Body of pancreas (tissue), 4 donors: ENCODE data around the gene ITIH3. TPM values are rescaled to one million over a fixed set of nuclear protein-coding genes. Genes with fewer than 3 reads are reported as not detected.

ENCODE experiments used
- ATAC-seq: fragments of 150-250 bp; one replicate; pipeline ENCODE4 v1.9.1; 2016
- DNase-seq, 4 donors: peaks; one replicate each; pipeline ENCODE4 v3.0.0-alpha.2; 2019
- H3K27ac ChIP-seq, 4 donors: fragments of 200-600 bp; sonication (generic); 1 replicate in 3 of 4; 2 replicates in 1 of 4; pipeline versions ENCODE4 v1.5.1 to v1.6.1; 2016 to 2019; ENCODE audit warnings: mild to moderate bottlenecking in 1 of 4, mixed read lengths in 1 of 4, moderate library complexity in 1 of 4
- H3K27me3 ChIP-seq, 2 donors: fragments of 200-600 bp; sonication (generic); one replicate each; pipeline ENCODE4 v1.6.0; 2016; ENCODE audit warnings: mild to moderate bottlenecking in 1 of 2
- H3K36me3 ChIP-seq, 2 donors: fragments of 200-600 bp; sonication (generic); replicated peaks in 1 of 2; 2 replicates each; pipeline ENCODE4 v1.5.1; 2016; ENCODE audit warnings: low read depth in 2 of 2; ENCODE audit not compliant: insufficient read depth in 1 of 2
- H3K4me1 ChIP-seq: fragments of 200-600 bp; sonication (generic); one replicate; pipeline ENCODE4 v1.6.0; 2016
- H3K4me3 ChIP-seq, 2 donors: fragments of 200-600 bp; sonication (generic); 1 replicate in 1 of 2; 2 replicates in 1 of 2; pipeline ENCODE4 v1.5.1; 2016 to 2019
- H3K9me3 ChIP-seq, 3 donors: fragments of 200-600 bp; sonication (generic); 1 replicate in 2 of 3; 2 replicates in 1 of 3; pipeline ENCODE4 v1.5.1; 2016
- POLR2A ChIP-seq, 3 donors: fragments of 450-650 bp; IDR thresholded peaks; one replicate each; pipeline ENCODE4 v1.6.1; 2016; ENCODE audit warnings: antibody characterized with exemption in 3 of 3, mild to moderate bottlenecking in 2 of 3
- WGBS, 2 donors: methylation state at CpG; one replicate each; pipeline ENCODE4 v1.1.5; 2017; 5-methylcytosine and 5-hydroxymethylcytosine counted together
- intact Hi-C: fragments of 100-400 bp; cut with DNase I; formaldehyde crosslinking; loops from one replicate; pipeline ENCODE4 v1.15.1; 2023
- total RNA-seq, 2 donors: library from RNA; depleted of rRNA; stranded (reverse); fragments of >200 nt; gene quantifications; one replicate each; pipeline ENCODE4 v1.1.0, GENCODE V29; 2016
- TF ChIP-seq, protein P1 (sequence below), 7 experiments: fragments of 450-650 bp in 4 of 7; fragments of 200-600 bp in 3 of 7; sonication (generic) in 3 of 7; IDR thresholded peaks; one replicate each; pipeline ENCODE4 v1.5.1; 2016 to 2019; ENCODE audit warnings: antibody characterized with exemption in 7 of 7

ITIH3 gene
- total RNA-seq, 2 donors from 2014 or later, result 1.6 TPM; not detected in 1

DNA sequence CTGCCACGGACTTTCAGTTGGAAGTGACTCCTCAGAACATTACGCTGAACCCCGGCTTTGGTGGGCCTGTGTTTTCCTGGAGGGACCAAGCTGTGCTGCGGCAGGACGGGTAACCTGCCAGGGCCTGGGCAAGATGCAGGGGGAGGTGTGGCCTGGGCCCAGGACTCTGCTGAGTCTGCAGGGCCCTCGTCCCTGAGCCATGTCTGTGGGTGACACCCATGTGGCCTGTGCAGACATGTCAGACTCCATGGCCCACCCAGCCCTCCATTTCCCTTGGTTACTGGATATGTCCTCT lies 4.9 kb upstream of the ITIH3 start:
- TF ChIP-seq POLR2A (IDR thresholded peaks at IDR 0.05), result no peak
- TF ChIP-seq, protein P1, sequence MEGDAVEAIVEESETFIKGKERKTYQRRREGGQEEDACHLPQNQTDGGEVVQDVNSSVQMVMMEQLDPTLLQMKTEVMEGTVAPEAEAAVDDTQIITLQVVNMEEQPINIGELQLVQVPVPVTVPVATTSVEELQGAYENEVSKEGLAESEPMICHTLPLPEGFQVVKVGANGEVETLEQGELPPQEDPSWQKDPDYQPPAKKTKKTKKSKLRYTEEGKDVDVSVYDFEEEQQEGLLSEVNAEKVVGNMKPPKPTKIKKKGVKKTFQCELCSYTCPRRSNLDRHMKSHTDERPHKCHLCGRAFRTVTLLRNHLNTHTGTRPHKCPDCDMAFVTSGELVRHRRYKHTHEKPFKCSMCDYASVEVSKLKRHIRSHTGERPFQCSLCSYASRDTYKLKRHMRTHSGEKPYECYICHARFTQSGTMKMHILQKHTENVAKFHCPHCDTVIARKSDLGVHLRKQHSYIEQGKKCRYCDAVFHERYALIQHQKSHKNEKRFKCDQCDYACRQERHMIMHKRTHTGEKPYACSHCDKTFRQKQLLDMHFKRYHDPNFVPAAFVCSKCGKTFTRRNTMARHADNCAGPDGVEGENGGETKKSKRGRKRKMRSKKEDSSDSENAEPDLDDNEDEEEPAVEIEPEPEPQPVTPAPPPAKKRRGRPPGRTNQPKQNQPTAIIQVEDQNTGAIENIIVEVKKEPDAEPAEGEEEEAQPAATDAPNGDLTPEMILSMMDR (IDR thresholded peaks at IDR 0.05), result no peak
- DNase-seq, result no peak
- WGBS, 2 donors, result 91% methylated on average over 5 of the region's 6 CpGs; no CpG with 5 or more reads in 1 of the 2 donors
- no peaks in the 10 kb centered on the region for H3K27me3 ChIP-seq
- H3K36me3 ChIP-seq, result no peaks in the 10 kb centered on the region
- ATAC-seq, result no peak
- no peaks in the 10 kb centered on the region for H3K9me3 ChIP-seq
- intact Hi-C loops, result no loop called here
- no peak overlapping the region for H3K27ac ChIP-seq
- H3K4me3 ChIP-seq, result no peak overlapping the region
- H3K4me1 ChIP-seq, result no peaks in the 10 kb centered on the region

DNA sequence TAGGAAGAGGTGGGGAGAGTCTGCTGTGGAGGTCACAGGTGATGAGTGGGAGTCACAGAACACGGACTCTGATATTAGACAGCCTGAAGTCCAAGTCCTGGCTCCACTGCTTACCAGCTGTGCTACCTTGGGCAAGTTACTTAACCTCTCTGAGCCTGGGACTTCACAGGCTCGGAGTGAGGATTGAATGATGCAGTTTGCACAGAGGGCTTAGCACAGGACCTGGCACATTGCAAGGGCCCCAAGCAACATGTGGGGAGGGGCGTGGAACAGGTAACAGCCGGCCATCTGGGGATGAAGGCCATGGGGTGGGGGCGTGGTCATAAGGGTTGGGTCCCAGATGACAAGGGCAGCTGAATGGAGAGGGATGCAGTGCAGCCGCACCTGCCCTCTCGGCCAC lies 4.3 kb upstream of the ITIH3 start:
- Histone ChIP-seq H3K4me1 (peaks cover 4% of the 10 kb centered on the region), H3K4me3 (no peak overlapping the region), H3K9me3 (no peaks in the 10 kb centered on the region), H3K27ac (no peak overlapping the region), H3K36me3 (no peaks in the 10 kb centered on the region), H3K27me3 (no peaks in the 10 kb centered on the region)
- TF ChIP-seq POLR2A (IDR thresholded peaks at IDR 0.05), result no peak
- TF ChIP-seq, protein P1 (IDR thresholded peaks at IDR 0.05), result no peak
- intact Hi-C loops, result no loop called here
- WGBS, 2 donors, result 62 to 74% methylated on average over 5 to 7 of the region's 7 CpGs
- DNase-seq, result no peak
- no peak for ATAC-seq

DNA sequence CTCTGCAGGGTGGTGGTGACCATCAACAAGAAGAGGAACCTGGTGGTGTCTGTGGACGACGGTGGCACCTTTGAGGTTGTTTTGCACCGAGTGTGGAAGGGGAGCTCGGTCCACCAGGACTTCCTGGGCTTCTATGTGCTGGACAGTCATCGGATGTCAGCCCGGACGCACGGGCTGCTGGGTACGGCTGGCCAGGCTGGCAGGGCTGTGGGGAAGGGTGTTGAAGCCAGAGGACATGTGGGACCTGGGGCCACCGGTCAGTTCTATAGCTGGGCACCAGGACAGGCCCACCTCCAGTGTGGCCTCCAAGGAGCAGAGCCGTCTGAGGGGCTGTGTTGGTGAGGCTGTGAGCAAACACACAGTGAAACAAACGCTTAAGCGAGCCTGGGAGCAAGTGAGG lies 3.9 kb upstream of the ITIH3 start:
- intact Hi-C loops, result no loop called here
- WGBS, 2 donors, result 86 to 89% methylated on average over 13 of the region's 13 CpGs
- H3K9me3 ChIP-seq, result no peaks in the 10 kb centered on the region

DNA sequence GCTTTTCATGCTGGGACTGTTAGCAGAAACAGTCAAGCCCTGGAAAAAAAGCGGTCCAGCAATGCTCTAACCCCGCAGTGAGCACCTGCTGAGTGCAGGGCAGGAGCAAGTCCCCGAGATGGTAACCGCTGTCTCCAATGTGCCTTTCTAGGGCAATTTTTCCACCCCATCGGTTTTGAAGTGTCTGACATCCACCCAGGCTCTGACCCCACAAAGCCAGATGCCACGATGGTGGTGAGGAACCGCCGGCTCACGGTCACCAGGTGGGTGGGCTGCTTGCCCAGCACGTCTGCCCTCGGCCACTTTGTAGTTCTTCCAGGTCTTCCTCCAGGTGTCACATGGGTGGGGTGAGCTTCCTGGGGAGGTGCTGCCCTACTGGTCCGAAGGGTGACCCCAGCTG lies 3.2 kb upstream of the ITIH3 start:
- Histone ChIP-seq H3K36me3 (no peaks in the 10 kb centered on the region), H3K27ac (no peak overlapping the region), H3K9me3 (no peaks in the 10 kb centered on the region), H3K4me1 (peaks cover 10% of the 10 kb centered on the region), H3K27me3 (no peaks in the 10 kb centered on the region), H3K4me3 (no peak overlapping the region)
- ATAC-seq (no peak), DNase-seq (no peak)
- intact Hi-C loops, result no loop called here
- WGBS, 2 donors, result 75 to 83% methylated on average over 12 of the region's 12 CpGs
- TF ChIP-seq, protein P1 (IDR thresholded peaks at IDR 0.05), result no peak
- no peak for TF ChIP-seq POLR2A (IDR thresholded peaks at IDR 0.05)

More for the DNA sequence above, 3.9 kb upstream of the ITIH3 start:
- no peaks in the 10 kb centered on the region for H3K36me3 ChIP-seq
- H3K4me1 ChIP-seq, result peaks cover 8% of the 10 kb centered on the region
- no peak for TF ChIP-seq POLR2A (IDR thresholded peaks at IDR 0.05)
- TF ChIP-seq, protein P1 (IDR thresholded peaks at IDR 0.05), result no peak
- DNase-seq (no peak), ATAC-seq (no peak)
- no peak overlapping the region for H3K4me3 ChIP-seq
- H3K27me3 ChIP-seq, result no peaks in the 10 kb centered on the region
- H3K27ac ChIP-seq, result no peak overlapping the region

DNA sequence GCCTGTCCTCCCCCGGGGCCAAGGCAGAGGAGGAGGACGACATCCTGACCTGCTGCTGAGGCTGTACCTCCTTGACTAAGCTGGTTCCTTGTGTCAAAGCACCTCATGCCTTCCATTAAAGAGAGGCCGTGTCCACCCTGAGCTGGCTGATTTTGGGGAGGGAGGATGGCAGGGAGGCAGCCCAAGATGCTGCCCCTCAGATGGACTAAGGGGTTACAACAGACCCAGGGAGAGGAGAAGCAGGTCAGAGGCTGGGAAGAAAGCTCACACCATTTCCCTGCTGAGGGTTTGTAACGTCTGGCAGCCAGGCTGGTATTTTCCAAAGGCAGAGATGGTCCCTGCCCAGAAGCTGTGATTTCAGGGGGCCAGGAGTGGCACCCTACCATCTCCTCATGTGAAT lies 2.7 kb upstream of the ITIH3 start:
- intact Hi-C loops, result no loop called here
- no peaks in the 10 kb centered on the region for H3K9me3 ChIP-seq
- no peak overlapping the region for H3K27ac ChIP-seq
- TF ChIP-seq, protein P1 (IDR thresholded peaks at IDR 0.05), result no peak
- TF ChIP-seq POLR2A (IDR thresholded peaks at IDR 0.05), result no peak
- no peaks in the 10 kb centered on the region for H3K36me3 ChIP-seq
- peaks cover 10% of the 10 kb centered on the region for H3K4me1 ChIP-seq
- 68 to 78% methylated on average over 2 to 4 of the region's 4 CpGs for WGBS, 2 donors
- DNase-seq (no peak), ATAC-seq (no peak)
- H3K4me3 ChIP-seq, result no peak overlapping the region
- H3K27me3 ChIP-seq, result no peaks in the 10 kb centered on the region
